Tibial nerve (tissue), 4 donors: ENCODE results near the gene IFITM5.

Experiments used
- CTCF ChIP-seq, 5 experiments: fragments of 200-600 bp in 3 of 5; fragments of 450-650 bp in 2 of 5; sonication (generic) in 3 of 5; IDR thresholded peaks; one replicate each; pipeline ENCODE4 v1.5.1; 2016 to 2019; ENCODE audit warnings: antibody characterized with exemption in 5 of 5, mild to moderate bottlenecking in 3 of 5, moderate library complexity in 2 of 5
- EP300 ChIP-seq, 2 donors: sonication (generic); formaldehyde crosslinking; IDR thresholded peaks; one replicate each; pipeline ENCODE4 v1.6.1; 2017; ENCODE audit warnings: antibody characterized with exemption in 2 of 2, mild to moderate bottlenecking in 1 of 2
- POLR2A ChIP-seq, 2 donors: fragments of 450-650 bp; IDR thresholded peaks; one replicate each; pipeline ENCODE4 v1.6.1; 2017; ENCODE audit warnings: antibody characterized with exemption in 2 of 2, mild to moderate bottlenecking in 2 of 2, moderate library complexity in 2 of 2

DNA sequence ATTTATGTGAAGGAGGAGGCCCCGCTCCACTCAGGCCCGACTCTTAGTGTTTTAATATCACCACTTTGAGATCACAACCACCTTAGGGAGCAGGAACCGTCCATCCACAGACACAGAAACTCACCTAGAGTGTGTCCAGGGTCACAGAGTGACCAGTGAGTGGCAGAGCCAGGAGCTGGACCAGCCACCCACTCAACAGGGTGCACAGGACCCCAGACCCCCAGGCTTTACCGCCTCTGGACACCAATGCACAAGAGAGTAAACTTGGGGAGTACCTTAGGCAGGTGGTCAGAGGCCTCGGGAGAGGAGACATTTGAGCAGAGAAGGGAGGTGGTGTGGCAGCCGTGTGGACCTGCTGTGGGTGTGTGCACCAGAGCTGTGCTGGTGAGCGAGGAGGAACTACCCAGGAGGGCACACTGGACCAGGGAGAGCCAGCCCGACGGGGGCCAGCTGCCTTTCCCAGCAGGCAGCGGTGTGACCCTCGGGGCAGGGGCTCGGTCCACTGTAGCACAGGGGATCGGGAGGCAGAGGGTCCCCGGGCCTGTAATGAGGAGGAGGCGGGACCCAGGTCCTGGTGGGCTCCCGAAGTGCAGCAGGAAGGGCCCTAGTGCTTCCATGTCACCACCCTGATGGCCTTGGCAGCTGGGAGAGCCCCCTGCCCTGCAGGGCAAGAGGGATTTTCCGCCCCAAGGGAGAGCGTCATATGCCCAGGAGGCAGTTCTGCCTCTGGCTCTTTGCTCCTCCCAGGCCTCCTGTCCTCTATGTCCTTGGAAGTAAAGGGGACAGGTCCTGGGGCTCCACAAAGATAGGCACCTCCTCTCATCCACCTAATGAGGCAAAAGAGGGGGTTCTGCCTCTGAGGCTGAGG lies 28.6 kb downstream of the IFITM5 start:
- TF ChIP-seq POLR2A (IDR thresholded peaks at IDR 0.05): no peak
- no peak for TF ChIP-seq CTCF (IDR thresholded peaks at IDR 0.05)
- no peak for TF ChIP-seq EP300 (IDR thresholded peaks at IDR 0.05)
